H9 (cell line): Measurements from ENCODE around the gene GPATCH2. TPM values are rescaled to one million over a fixed set of nuclear protein-coding genes. Genes with fewer than 3 reads are reported as not detected.

ENCODE experiments used
- DNase-seq: peaks from one replicate; pipeline ENCODE4 v3.0.0-alpha.2; 2017
- H2AFZ ChIP-seq: one replicate; pipeline ENCODE4 v1.6.1; 2013; ENCODE audit warnings: mild to moderate bottlenecking, low read length, control low read depth, moderate library complexity
- H2AK5ac ChIP-seq: 2 replicates; pipeline ENCODE4 v1.6.1; 2013; ENCODE audit warnings: low read length, control low read depth, mixed read lengths; ENCODE audit not compliant: insufficient read length
- H2BK120ac ChIP-seq: one replicate; pipeline ENCODE4 v1.6.1; 2013; ENCODE audit warnings: low read depth, mild to moderate bottlenecking, low read length, control low read depth, inconsistent platforms; ENCODE audit not compliant: poor library complexity, severe bottlenecking
- H2BK12ac ChIP-seq: 2 replicates; pipeline ENCODE4 v1.6.1; 2013; ENCODE audit warnings: low read length, control low read depth, mixed read lengths, low read depth; ENCODE audit not compliant: insufficient read length
- H2BK15ac ChIP-seq: 2 replicates; pipeline ENCODE4 v1.6.1; 2013; ENCODE audit warnings: low read depth, low read length, control low read depth
- H2BK20ac ChIP-seq: one replicate; pipeline ENCODE4 v1.6.1; 2013; ENCODE audit warnings: low read depth, mild to moderate bottlenecking, low read length, control low read depth, inconsistent platforms; ENCODE audit not compliant: poor library complexity, severe bottlenecking
- H2BK5ac ChIP-seq: 2 replicates; pipeline ENCODE4 v1.6.1; 2013; ENCODE audit warnings: low read length, control low read depth, mixed read lengths; ENCODE audit not compliant: insufficient read length
- H3K14ac ChIP-seq: 2 replicates; pipeline ENCODE4 v1.6.1; 2013; ENCODE audit warnings: low read length, control low read depth; ENCODE audit not compliant: insufficient read depth
- H3K18ac ChIP-seq: 2 replicates; pipeline ENCODE4 v1.6.1; 2013; ENCODE audit warnings: low read depth, mild to moderate bottlenecking, mixed read lengths, low read length, control low read depth; ENCODE audit not compliant: insufficient read length
- H3K23ac ChIP-seq: 2 replicates; pipeline ENCODE4 v1.6.1; 2013; ENCODE audit warnings: low read length, control low read depth, mixed read lengths, low read depth; ENCODE audit not compliant: insufficient read length
- H3K23me2 ChIP-seq: 2 replicates; pipeline ENCODE4 v1.6.1; 2013; ENCODE audit warnings: low read depth, mild to moderate bottlenecking, mixed read lengths, low read length, control low read depth; ENCODE audit not compliant: insufficient read length, poor library complexity, severe bottlenecking
- H3K27ac ChIP-seq: 2 replicates; pipeline ENCODE4 v1.5.1; 2013; ENCODE audit warnings: low read length, control low read depth, mixed read lengths, low read depth; ENCODE audit not compliant: insufficient read length
- H3K27me3 ChIP-seq: 2 replicates; pipeline ENCODE4 v1.6.1; 2013; ENCODE audit warnings: low read length, control low read depth, inconsistent platforms; ENCODE audit not compliant: insufficient read depth
- H3K4ac ChIP-seq: 2 replicates; pipeline ENCODE4 v1.6.1; 2013; ENCODE audit warnings: low read depth, mild to moderate bottlenecking, control low read depth, inconsistent platforms, low read length, moderate library complexity
- H3K4me1 ChIP-seq: 2 replicates; pipeline ENCODE4 v1.6.1; 2013; ENCODE audit warnings: low read length, control low read depth, inconsistent platforms; ENCODE audit not compliant: insufficient read depth
- H3K4me2 ChIP-seq: 2 replicates; pipeline ENCODE4 v1.6.1; 2013; ENCODE audit warnings: low read length, control low read depth, mixed read lengths; ENCODE audit not compliant: insufficient read length, insufficient read depth
- H3K56ac ChIP-seq: 2 replicates; pipeline ENCODE4 v1.6.1; 2013; ENCODE audit warnings: low read depth, mild to moderate bottlenecking, mixed read lengths, low read length, control low read depth; ENCODE audit not compliant: insufficient read length
- H3K79me1 ChIP-seq: 2 replicates; pipeline ENCODE4 v1.6.1; 2013; ENCODE audit warnings: low read depth, mild to moderate bottlenecking, moderate library complexity, low read length, control low read depth, inconsistent platforms; ENCODE audit not compliant: insufficient read depth, poor library complexity, severe bottlenecking
- H3K79me2 ChIP-seq: 2 replicates; pipeline ENCODE4 v1.6.1; 2013; ENCODE audit warnings: low read length, control low read depth, inconsistent platforms; ENCODE audit not compliant: insufficient read depth
- H3K9ac ChIP-seq: 2 replicates; pipeline ENCODE4 v1.6.1; 2013; ENCODE audit warnings: low read length, control low read depth, mixed read lengths; ENCODE audit not compliant: insufficient read length; ENCODE audit errors: extremely low read depth
- H3K9me3 ChIP-seq: one replicate; pipeline ENCODE4 v1.6.1; 2013; ENCODE audit warnings: low read depth, low read length, inconsistent platforms; ENCODE audit not compliant: control insufficient read depth
- H3T11ph ChIP-seq: one replicate; pipeline ENCODE4 v1.6.1; 2013; ENCODE audit warnings: mild to moderate bottlenecking, low read length, control low read depth, inconsistent platforms
- H4K20me1 ChIP-seq: one replicate; pipeline ENCODE4 v1.6.1; 2013; ENCODE audit not compliant: control insufficient read depth, insufficient read length, insufficient read depth
- H4K5ac ChIP-seq: 2 replicates; pipeline ENCODE4 v1.6.1; 2013; ENCODE audit warnings: low read depth, mild to moderate bottlenecking, mixed read lengths, low read length, control low read depth; ENCODE audit not compliant: insufficient read length
- H4K8ac ChIP-seq: replicated peaks from 2 replicates; pipeline ENCODE4 v1.6.1; 2013; ENCODE audit warnings: low read length, control low read depth, mixed read lengths, low read depth; ENCODE audit not compliant: insufficient read length
- H4K91ac ChIP-seq: 2 replicates; pipeline ENCODE4 v1.6.1; 2013; ENCODE audit warnings: low read depth, mild to moderate bottlenecking, moderate library complexity, mixed read lengths, low read length, control low read depth; ENCODE audit not compliant: insufficient read length
- H3K27ac Mint-ChIP-seq, 3 experiments: 2 replicates in 2 of 3; 3 replicates in 1 of 3; pipeline ENCODE4 v1.8.0; 2020 to 2021; ENCODE audit warnings: mixed read lengths in 3 of 3, mild to moderate bottlenecking in 1 of 3, moderate library complexity in 1 of 3
- H3K27me3 Mint-ChIP-seq: 2 replicates; pipeline ENCODE4 v1.8.0; 2021; ENCODE audit warnings: low read depth, mild to moderate bottlenecking, moderate library complexity, mixed read lengths
- H3K36me3 Mint-ChIP-seq, 3 experiments: 2 replicates in 2 of 3; 3 replicates in 1 of 3; pipeline ENCODE4 v1.8.0; 2020 to 2021; ENCODE audit warnings: low read depth in 3 of 3, mixed read lengths in 3 of 3; ENCODE audit not compliant: insufficient read depth in 1 of 3
- H3K4me1 Mint-ChIP-seq, 2 experiments: 2 replicates each; pipeline ENCODE4 v1.8.0; 2020; ENCODE audit warnings: mixed read lengths in 2 of 2
- H3K4me3 Mint-ChIP-seq, 2 experiments: 2 replicates in 1 of 2; 3 replicates in 1 of 2; pipeline ENCODE4 v1.8.0; 2020 to 2021; ENCODE audit warnings: mild to moderate bottlenecking in 2 of 2, mixed read lengths in 2 of 2, moderate library complexity in 1 of 2
- H3K9me3 Mint-ChIP-seq, 2 experiments: 2 replicates in 1 of 2; 3 replicates in 1 of 2; pipeline ENCODE4 v1.8.0; 2020; ENCODE audit warnings: mild to moderate bottlenecking in 2 of 2, mixed read lengths in 2 of 2, moderate library complexity in 1 of 2
- CTCF ChIP-seq: fragments of 200-600 bp; sonication (generic); conservative IDR thresholded peaks from 3 replicates; pipeline ENCODE4 v1.8.0; 2021; ENCODE audit warnings: antibody characterized with exemption, mild to moderate bottlenecking
- WGBS: extraction: QIAGEN DNeasy Blood & Tissue Kit; methylation state at CpG from one replicate; pipeline ENCODE4 v1.1.7; 2013; ENCODE audit warnings: missing lambda C conversion rate, low lambda C conversion rate, mixed read lengths; ENCODE audit not compliant: insufficient read length; ENCODE audit errors: extremely low coverage; 5-methylcytosine and 5-hydroxymethylcytosine counted together
- total RNA-seq: library from RNA; stranded (reverse); gene quantifications from 2 replicates; pipeline ENCODE4 v1.2.1, GENCODE V29; 2021

Gene GPATCH2
- total RNA-seq, 1 experiment from 2014 or later = 14.3 TPM

DNA sequence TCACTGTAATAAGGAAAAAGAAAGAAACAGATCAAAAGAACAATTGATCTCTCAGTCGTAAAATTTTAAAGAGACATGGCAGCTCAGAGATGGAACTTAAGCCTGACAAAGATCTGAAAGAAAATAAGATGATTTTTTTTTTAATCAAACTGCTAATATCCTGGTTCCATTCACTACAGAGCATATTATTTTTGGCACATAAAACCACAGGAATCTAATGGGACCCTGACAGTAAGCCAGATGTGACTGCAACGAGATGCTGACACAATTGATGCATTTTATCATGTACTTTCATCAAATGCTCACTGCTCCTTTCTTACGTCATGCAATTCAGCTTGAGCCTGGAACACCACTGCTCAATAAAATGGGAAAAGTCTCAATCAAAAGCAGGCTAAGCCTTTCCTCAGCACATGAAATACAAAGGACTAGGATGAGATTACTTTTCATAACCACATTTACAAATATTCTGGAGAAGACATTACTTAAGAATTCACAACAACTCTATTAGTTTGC, 16.6 kb downstream of the GPATCH2 start:
- H3K4me3 Mint-ChIP-seq = no peak overlapping the region
- WGBS = no CpG with 5 or more reads among the region's 3 CpGs
- no peak overlapping the region for H4K8ac ChIP-seq
- no peak overlapping the region for H3K56ac ChIP-seq
- peaks cover 2% of the 10 kb centered on the region for H3K79me1 ChIP-seq
- no peaks in the 10 kb centered on the region for H4K20me1 ChIP-seq
- H2BK12ac ChIP-seq = no peak overlapping the region
- H3K36me3 Mint-ChIP-seq = peaks cover 0 to 12% (median 0%) of the 10 kb centered on the region in 3 experiments; a peak in 3 of 7 replicates
- no peak overlapping the region for H3K23ac ChIP-seq
- no peak overlapping the region for H2BK5ac ChIP-seq
- H2BK15ac ChIP-seq = no peak overlapping the region
- no peaks in the 10 kb centered on the region for H3K4me1 Mint-ChIP-seq
- H3K27me3 ChIP-seq = no peaks in the 10 kb centered on the region
- no peak overlapping the region for H4K91ac ChIP-seq
- no peak overlapping the region for H3K18ac ChIP-seq
- no peak overlapping the region for H3K27ac ChIP-seq
- no peaks in the 10 kb centered on the region for H3K79me2 ChIP-seq
- H3K9me3 Mint-ChIP-seq = no peaks in the 10 kb centered on the region
- no peak overlapping the region for H3K9ac ChIP-seq
- no peaks in the 10 kb centered on the region for H3K23me2 ChIP-seq
- H3K27ac Mint-ChIP-seq = no peak overlapping the region; a peak in 1 of 7 replicates
- H3K9me3 ChIP-seq = no peaks in the 10 kb centered on the region
- no peak overlapping the region for H3K4ac ChIP-seq
- H3K27me3 Mint-ChIP-seq = no peaks in the 10 kb centered on the region
- H2BK20ac ChIP-seq = no peak overlapping the region
- TF ChIP-seq CTCF = no peak
- H4K5ac ChIP-seq = no peak overlapping the region
- H3K4me1 ChIP-seq = no peaks in the 10 kb centered on the region
- no peak overlapping the region for H2BK120ac ChIP-seq
- no peak for DNase-seq
- H3K14ac ChIP-seq = no peak overlapping the region
- no peak overlapping the region for H2AFZ ChIP-seq
- no peak overlapping the region for H3T11ph ChIP-seq
- no peak overlapping the region for H3K4me2 ChIP-seq
- no peak overlapping the region for H2AK5ac ChIP-seq
